BE2C (cell line): ENCODE results near the gene ABCA6.

Source experiments
- DNase-seq: peaks from one replicate; pipeline ENCODE4 v3.0.0-alpha.2; 2020
- H3K27me3 ChIP-seq: fragments of 250-450 bp; sonication (Bioruptor Pico); 2 replicates; pipeline ENCODE4 v1.5.1; 2020; ENCODE audit warnings: mild to moderate bottlenecking
- H3K36me3 ChIP-seq: fragments of 250-450 bp; sonication (Bioruptor Pico); 2 replicates; pipeline ENCODE4 v1.5.1; 2020; ENCODE audit warnings: mild to moderate bottlenecking
- H3K4me1 ChIP-seq: fragments of 250-450 bp; sonication (Bioruptor Pico); 2 replicates; pipeline ENCODE4 v1.5.1; 2020
- H3K4me3 ChIP-seq: 2 replicates; pipeline ENCODE4 v1.5.1; 2011; ENCODE audit warnings: low read depth, low read length
- H3K9me3 ChIP-seq: fragments of 250-450 bp; sonication (Bioruptor Pico); 2 replicates; pipeline ENCODE4 v1.5.1; 2020
- CTCF ChIP-seq: IDR thresholded peaks from 2 replicates; pipeline ENCODE4 v1.5.1; 2012; ENCODE audit warnings: mild to moderate bottlenecking, low read depth, low read length

ABCA6 gene

GRCh38 chr17:69046121-69046807 is 95.4 kb downstream of the ABCA6 start:
- no peak for TF ChIP-seq CTCF
- Histone ChIP-seq H3K4me3 (no peak overlapping the region), H3K4me1 (no peaks in the 10 kb centered on the region), H3K27me3 (no peaks in the 10 kb centered on the region), H3K9me3 (no peaks in the 10 kb centered on the region), H3K36me3 (no peaks in the 10 kb centered on the region)
- DNase-seq: no peak

- H3K9me3 ChIP-seq: no peaks in the 10 kb centered on the region
- no peak for DNase-seq
These were observed 96.0 kb downstream of the ABCA6 start for GRCh38 chr17:69045646-69046045.

GRCh38 chr17:69044371-69044770 is 97.3 kb downstream of the ABCA6 start:
- H3K9me3 ChIP-seq: no peaks in the 10 kb centered on the region
- no peaks in the 10 kb centered on the region for H3K36me3 ChIP-seq
- no peak overlapping the region for H3K4me3 ChIP-seq
- no peaks in the 10 kb centered on the region for H3K4me1 ChIP-seq
- TF ChIP-seq CTCF: no peak
- H3K27me3 ChIP-seq: no peaks in the 10 kb centered on the region
- DNase-seq: no peak

More at GRCh38 chr17:69045646-69046045, 96.0 kb downstream of the ABCA6 start:
- Histone ChIP-seq H3K4me3 (no peak overlapping the region), H3K4me1 (no peaks in the 10 kb centered on the region), H3K27me3 (no peaks in the 10 kb centered on the region), H3K36me3 (no peaks in the 10 kb centered on the region)
- TF ChIP-seq CTCF: no peak

GRCh38 chr17:69043098-69043734 is 98.5 kb downstream of the ABCA6 start:
- no peak for DNase-seq
- no peaks in the 10 kb centered on the region for H3K4me1 ChIP-seq
- H3K27me3 ChIP-seq: no peaks in the 10 kb centered on the region
- H3K9me3 ChIP-seq: no peaks in the 10 kb centered on the region
- H3K36me3 ChIP-seq: no peaks in the 10 kb centered on the region
- TF ChIP-seq CTCF: no peak
- H3K4me3 ChIP-seq: no peak overlapping the region

- TF ChIP-seq CTCF: no peak
- Histone ChIP-seq H3K27me3 (no peaks in the 10 kb centered on the region), H3K4me1 (no peaks in the 10 kb centered on the region), H3K36me3 (no peaks in the 10 kb centered on the region), H3K9me3 (no peaks in the 10 kb centered on the region), H3K4me3 (no peak overlapping the region)
- no peak for DNase-seq
These were observed 99.4 kb downstream of the ABCA6 start for GRCh38 chr17:69042308-69042707.

GRCh38 chr17:69031839-69032238 is 109.9 kb downstream of the ABCA6 start:
- H3K9me3 ChIP-seq: no peaks in the 10 kb centered on the region; the same call in 1 of the 2 replicates
- TF ChIP-seq CTCF: no peak
- no peak overlapping the region for H3K4me3 ChIP-seq
- no peaks in the 10 kb centered on the region for H3K4me1 ChIP-seq
- no peak for DNase-seq
- H3K36me3 ChIP-seq: no peaks in the 10 kb centered on the region
- no peaks in the 10 kb centered on the region for H3K27me3 ChIP-seq
